NCI-H82 (cell line): Measurements from ENCODE around the gene STK16.
"Not testable (repeated sequence)": the region's sequence is repeated elsewhere in the genome, so short reads cannot be mapped to it uniquely, and the experiment has no call there.

Source experiments
- DNase-seq: peaks from one replicate; lab custom pipeline; 2025; lab: John Stamatoyannopoulos, UW

Gene STK16, protein sequence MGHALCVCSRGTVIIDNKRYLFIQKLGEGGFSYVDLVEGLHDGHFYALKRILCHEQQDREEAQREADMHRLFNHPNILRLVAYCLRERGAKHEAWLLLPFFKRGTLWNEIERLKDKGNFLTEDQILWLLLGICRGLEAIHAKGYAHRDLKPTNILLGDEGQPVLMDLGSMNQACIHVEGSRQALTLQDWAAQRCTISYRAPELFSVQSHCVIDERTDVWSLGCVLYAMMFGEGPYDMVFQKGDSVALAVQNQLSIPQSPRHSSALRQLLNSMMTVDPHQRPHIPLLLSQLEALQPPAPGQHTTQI

DNA sequence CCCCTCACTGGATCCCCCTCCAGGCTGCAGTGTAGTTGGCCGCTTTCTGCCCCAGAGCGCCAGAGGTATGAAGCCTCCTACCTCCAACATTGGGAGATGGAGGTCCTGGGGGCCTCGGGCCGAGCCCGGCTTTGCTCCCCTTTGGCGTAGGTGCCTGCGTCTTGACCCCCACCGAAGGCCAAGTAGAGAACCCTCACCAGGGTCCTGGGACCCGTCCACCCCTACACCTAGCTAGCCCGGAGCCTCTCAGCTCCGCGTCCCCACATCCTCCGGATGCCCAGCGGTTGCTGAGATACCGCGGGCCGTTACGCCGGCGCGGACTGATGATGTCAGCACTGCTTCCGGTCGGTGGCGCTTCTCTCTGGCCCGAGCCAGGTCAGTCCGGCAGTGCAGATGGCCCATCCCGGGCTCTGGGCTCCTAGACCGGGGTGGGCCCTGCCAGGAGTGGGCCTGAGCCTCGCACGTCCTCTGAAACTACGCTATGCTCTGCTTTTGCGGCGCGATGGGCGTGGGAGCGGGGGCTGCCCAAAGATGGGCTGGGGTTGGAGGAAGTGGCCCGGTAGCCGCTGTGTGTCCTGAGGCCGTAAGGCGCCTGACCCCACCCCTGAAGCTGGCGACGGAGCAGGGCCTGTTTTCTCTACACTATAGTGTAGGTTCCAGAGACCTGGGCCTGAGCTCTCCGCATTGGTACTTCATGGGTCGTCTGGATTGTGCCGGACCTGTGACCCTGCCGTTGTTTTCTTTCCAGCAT is at the start of gene STK16, which contains the start of gene GLB1L:
Gene STK16, plus strand, starts transcription at position 332 of the 751 bp plus-strand sequence. CDS start 521 bp downstream, outside the sequence.
Gene GLB1L, minus strand, starts transcription at position 297 of the 751 bp plus-strand sequence. CDS start 1,871 bp downstream, outside the sequence.
- peak; percentile 94 for DNase-seq

DNA sequence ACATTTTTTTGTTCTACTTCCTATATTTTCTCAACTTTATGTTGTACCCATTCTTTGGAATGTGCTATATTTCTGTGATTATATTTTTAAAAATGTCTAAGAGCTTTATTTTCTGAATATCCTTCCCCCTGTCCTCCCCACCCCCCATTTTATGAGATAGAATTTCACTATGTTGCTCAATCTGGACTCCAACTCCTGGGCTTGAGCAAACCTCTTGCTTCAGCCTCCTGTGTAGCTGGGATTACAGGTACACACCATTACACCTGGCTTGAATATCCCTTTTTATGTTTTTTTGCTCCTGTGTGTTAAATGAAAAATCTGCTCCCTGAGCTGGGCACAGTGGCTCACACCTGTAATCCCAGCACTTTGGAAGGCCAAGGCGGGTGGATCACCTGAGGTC is 47.9 kb upstream of the STK16 start:
- DNase-seq, result no peak

DNA sequence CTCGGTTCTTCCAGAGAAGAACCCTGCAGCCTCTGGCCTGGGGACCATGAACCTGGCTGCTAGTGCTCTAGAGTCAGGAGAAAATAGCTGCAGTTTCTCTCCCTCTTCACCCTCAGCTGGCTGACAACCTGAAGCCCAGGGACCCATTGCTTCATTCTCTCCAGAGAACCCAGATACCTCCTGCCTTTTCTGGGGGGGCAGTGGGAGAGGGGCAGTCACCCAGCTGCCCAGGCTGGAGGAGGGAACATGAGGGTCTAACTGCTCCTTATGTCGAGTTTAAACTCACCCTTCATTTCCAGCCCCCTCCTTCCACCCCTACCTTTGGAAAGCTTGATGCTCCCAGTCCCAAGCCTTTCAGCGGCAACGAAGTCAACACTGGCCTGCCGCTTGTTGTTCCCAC is 46.3 kb upstream of the STK16 start:
- DNase-seq, result no peak

DNA sequence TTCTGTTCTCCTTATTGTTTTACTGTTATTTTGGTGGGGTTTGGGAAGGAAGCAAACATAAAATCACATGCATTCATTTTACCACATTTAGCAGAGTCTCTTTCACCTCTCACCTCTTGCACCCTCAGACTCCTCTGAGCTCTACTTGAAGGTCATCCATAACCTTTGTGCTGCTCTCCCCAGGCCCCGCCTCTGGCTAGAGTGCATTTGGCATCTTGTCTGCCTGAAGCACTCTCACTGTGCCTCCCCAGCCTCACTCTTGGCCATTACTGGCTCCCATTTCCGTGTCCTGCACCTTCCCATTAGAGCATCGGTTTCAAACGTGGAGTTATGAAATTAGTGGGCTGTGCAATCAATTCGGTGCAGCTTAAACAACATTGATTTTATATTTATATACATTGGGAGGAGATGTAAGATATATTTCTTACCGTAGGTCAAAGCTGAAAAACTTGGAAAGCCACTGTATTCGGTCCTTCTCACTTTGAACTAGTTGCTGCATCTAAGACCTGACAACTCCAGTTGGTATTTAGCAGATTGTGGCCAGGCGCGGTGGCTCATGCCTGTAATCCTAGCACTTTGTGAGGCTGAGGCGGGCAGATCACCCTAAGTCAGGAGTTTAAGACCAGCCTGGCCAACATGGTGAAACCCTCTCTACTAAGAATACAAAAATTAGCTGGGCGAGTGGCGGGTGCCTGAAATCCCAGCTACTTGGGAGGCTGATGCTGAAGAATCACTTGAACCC is 45.6 kb upstream of the STK16 start:
- no peak for DNase-seq

DNA sequence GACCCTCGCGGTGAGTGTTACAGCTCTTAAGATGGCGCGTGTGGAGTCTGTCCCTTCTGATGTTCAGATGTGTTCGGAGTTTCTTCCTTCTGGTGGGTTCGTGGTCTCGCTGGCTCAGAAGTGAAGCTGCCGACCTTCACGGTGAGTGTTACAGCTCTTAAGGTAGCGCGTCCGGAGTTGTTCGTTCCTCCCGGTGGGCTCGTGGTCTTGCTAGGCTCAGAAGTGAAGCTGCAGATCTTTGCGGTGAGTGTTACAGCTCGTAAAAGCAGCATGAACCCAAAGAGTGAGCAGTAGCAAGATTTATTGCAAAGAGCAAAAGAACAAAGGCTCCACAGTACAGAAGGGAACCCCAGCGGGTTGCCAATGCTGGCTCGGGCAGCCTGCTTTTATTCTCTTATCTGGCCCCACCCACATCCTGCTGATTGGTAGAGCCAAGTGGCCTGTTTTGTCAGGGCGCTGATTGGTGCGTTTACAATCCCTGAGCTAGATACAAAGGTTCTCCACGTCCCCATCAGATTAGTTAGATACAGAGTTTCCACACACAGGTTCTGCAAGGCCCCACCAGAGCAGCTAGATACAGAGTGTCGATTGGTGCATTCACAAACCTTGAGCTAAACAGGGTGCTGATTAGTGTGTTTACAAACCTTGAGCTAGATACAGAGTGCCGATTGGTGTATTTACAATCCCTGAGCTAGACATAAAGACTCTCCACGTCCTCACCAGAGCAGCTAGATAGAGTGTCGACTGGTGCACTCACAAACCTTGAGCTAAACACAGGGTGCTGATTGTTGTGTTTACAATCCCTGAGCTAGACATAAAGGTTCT is 44.6 kb upstream of the STK16 start:
- not testable (repeated sequence) for DNase-seq

DNA sequence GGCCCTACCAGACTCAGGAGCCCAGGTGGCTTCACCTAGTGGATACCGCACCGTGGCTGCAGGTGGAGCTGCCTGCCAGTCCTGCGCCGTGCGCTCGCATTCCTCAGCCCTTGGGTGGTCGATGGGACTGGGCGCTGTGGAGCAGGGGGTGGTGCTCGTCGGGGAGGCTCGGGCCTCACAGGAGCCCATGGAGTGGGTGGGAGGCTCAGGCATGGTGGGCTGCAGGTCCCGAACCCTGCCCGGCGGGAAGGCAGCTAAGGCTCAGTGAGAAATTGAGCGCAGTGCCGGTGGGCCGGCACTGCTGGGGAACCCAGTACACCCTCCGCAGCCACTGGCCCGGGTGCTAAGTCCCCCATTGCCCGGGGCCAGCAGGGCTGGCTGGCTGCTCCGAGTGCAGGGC is 43.9 kb upstream of the STK16 start:
- not testable (repeated sequence) for DNase-seq

DNA sequence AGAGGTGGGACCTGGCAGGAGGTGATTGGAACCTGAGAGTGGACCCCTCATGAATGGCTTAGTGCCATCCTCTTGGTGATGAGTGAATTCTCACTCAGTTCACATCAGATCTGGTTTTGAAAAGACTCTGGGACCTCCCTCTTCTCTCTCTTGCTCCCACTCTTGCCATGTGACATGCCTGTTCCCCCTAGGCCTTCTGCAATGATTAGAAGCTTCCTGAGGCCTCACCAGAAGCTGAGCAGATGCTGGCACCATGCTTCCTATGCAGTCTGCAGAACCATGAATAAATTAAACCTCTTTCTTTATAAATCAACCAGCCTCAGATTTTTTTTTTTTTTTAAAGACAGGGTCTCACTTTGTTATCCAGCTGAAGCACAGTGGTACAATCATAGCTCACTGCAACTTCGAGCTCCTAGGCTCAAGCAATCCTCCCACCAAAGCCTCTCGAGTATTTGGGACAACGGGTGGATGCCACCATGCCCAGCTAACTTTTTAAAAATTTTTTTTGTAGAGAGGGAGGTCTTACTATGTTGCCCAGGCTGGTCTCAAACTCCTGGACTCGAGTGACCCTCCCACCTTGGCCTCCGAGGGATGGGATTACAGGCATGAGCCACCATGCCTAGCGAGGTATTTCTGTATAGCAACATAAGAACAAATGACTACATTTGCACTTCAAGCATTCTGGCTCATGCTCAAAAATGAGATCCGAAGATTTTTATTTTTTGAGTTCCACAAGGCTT is 40.7 kb upstream of the STK16 start:
- no peak for DNase-seq

DNA sequence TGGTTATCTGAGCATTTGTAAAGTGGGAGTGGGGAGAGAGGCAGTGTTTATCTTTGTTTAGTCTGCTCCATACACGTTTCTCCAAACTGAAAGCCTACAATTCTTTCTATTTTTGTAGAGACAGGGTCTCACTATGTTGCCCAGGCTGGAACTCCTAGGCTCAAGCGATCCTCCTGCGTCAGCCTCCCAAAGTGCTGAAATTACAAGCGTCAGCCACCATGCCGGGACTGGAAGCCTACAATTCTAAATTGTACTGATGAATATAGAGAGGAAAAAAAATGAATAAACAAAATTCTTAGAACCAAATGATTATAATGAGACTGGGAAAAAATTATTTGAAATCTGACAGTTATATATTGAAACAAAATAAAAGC is 40.1 kb upstream of the STK16 start:
- no peak for DNase-seq

DNA sequence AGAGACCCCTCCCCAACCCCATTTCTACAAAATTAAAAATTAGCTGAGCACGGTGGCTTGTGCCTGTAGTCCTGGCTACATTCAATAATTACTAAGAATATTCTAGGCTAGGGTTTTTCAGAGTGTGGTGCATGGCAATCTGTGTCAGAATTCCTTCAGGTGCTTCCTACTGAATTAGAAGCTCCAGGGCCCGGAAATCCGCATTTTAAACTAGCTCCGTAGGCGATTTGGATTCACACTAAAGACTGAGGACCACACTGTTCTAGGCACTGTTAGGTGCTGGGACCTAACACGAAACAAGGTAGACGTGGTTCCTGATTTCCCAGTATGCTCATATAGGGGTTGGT is 39.3 kb upstream of the STK16 start:
- no peak for DNase-seq

DNA sequence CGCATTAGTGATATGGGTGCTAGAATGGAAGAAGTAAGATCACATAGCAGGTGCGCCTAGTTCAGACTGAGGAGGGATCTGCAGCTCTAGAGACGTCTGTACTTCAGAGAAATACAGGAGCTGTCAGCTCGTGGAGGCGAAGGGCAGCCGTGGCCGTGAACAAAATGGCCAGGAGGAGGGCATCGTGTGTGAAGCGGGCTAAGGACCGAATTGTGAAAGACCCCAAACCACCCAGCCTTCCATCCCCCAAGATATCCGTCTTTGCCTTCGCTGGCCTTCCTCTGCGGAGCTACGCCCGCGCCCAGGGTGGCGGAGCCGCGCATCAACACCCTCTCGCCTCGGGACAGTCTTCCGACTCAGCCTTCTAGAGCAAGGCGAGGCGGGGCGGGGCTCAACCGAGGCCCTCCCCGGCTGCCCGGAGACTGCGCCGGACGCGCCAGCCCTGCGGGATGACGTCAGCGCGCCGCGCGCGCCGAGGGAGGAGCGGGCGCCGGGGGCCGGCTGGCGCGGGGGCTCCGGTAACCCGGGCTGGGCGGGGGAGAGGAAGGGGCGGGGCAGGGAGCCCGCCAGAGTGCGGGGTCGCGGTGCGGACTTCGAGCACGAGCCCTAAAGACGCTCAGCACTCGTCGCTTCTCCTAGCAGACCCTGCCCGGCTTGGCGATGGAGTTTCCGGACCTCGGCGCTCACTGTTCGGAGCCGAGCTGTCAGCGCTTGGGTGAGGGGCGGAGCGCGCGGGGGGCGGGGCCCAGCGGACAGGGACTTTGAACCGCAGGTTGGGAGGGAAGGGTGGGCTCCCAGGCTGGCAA is 38.7 kb upstream of the STK16 start, which contains the start of gene ZFAND2B:
Gene ZFAND2B, plus strand, starts transcription at position 455 of the 806 bp plus-strand sequence. Its CDS starts 206 bp downstream, at position 661.
- peak; percentile 97 for DNase-seq

DNA sequence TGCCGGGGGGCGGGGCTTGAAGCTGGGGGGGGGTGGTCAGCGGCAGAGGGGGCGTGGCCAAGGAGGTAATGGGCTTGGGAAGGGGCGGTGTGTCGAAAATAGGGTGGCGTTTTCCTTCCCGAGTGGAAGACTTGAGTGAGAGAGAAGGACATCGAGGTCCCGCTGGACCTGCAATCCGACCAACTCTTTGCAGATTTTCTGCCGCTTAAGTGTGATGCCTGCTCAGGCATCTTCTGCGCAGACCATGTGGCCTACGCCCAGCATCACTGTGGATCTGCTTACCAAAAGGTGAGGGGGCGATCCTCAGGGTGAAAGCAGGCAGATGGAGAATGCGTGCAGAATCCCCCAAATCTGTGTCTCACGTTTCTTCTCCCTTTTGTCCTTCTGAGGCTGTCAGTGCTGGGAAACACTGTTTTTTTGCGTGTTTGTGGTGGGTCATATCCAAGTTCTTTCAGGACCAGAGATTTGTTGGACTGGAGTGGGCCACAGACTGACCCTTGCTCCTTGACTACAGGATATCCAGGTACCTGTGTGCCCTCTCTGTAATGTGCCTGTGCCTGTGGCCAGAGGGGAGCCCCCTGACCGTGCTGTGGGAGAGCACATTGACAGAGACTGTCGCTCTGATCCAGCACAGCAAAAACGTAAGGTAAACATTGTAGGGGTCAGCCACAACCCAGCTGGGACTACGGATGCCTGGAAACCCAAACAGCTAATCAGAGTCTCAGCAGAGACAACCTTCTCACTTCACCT is 38.0 kb upstream of the STK16 start:
- DNase-seq, result no peak

DNA sequence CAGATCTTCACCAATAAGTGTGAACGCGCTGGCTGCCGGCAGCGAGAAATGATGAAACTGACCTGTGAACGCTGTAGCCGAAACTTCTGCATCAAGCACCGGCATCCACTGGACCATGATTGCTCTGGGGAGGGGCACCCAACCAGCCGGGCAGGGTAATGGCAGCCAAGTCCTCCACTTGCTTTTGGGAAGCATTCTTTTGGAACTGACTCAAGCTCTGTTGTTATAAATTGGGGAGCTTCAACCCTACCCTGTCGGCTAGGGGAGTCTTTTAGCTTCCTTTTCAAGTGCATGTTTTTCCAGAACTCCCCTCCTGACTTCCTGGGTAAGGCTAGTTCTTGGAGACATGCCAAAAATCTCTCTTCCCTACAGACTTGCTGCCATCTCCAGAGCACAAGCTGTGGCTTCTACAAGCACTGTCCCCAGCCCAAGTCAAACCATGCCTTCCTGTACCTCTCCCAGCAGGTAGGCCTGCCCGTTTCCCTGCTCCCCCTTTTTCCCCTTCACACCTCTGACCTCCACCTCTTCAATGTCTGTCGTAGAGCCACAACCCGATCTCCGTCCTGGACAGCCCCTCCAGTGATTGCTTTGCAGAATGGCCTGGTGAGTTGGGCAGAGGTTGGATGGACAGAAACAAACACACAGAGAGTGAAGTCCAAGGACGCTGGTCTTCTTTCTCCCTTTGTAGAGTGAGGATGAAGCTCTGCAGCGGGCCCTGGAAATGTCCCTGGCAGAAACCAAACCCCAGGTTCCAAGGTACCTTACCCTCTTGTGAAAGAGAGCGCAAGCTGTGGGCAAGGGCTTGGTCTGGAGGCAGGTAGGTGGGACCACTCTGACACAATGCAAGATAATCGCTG is 37.2 kb upstream of the STK16 start:
- peak; percentile 36 for DNase-seq

DNA sequence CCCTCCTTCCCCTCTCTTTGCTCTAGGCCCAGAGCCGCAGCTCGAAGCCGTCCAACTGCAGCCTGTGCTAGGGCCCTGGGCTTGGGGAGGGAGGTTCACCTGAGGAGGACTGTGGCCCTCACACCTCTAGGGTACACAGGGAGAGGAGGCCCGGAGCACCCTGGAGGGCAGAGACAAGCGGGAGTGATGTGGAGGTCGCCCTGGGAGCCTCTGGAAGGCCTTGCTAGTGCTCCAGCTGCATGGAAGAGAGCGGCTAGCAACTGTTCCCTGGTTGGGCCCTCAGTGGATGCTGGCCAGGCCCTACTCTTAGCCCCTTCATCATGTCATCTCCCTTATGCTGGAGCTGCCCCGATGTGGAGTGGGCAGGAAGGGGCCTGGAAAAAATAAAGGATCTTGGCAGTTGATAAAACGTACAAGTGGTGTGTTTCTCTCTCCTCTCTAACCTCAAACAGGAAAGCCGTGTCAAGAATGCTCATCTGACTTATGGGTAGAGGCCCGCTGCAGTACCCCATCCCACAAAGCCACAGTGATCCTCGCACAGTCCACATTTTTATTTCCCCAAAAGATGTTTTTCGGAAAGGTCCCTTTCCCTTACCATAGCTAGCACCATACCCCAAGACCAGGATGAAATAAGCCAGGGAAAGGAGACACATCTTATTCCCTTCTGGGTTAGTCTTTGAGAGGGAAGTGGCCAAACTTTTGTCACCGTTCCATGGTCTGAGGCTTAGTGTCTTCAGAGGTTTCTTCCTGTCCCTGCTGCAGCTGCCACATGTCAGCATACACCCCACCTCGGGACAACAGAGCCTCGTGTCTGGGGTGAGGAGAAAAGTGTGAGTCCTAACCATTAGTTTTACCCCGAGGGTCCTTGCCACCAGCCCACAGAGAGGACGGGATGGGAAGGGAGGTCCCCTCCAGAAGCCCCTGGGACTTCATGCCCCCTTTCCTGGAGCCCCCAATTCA is 35.8 kb upstream of the STK16 start:
- DNase-seq, result no peak

DNA sequence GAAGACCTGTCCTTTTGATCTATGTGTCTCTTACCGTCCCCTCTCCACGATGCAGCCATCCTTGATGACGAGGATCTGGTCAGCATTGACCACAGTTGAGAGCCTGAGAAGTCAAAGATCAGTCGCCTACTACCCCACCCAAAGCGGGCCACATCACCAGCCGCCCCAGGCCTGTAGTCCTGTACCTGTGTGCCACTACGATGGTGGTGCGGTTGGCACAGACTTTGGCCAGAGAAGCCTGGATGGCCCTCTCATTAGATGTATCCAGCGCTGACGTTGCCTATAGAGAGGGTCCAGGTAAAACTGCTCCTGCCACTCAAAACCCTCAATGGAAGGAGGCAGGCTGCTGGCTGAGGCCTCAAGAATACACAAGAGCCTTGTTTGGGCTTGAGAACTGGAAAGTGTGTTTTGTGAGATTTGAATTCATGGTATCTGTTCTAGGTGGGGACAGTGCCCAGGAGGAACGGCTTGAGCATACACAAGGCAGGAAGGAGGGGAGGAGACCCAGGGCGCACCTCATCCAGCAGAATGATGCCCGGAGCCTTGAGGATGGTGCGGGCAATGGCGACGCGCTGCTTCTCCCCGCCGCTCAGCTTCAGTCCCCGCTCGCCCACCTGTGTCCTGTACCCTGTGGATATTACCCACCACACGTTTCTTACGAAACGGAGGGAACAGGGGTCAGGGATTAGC is 34.9 kb upstream of the STK16 start:
- DNase-seq, result no peak

DNA sequence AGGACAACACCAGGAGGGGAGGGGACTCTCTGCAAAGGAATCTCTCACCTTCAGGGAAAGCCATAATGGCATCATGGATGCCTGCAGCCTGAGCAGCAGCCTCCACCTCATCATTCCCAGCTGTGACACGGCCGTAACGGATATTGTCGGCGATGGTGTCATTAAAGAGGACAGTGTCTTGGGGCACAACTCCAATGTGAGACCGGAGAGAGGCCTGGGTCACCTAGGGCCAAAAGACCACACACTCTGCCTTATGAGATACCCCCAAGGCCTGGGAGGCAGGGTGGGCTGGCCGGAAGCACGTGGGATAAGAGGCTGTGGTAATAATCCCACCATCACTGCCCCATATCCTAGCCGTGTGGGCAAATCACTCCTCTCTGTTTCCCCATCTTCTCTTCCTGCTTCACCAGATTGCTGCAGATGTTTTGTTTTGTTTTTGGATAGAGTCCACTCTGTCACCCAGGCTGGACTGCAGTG is 34.4 kb upstream of the STK16 start:
- DNase-seq, result no peak

DNA sequence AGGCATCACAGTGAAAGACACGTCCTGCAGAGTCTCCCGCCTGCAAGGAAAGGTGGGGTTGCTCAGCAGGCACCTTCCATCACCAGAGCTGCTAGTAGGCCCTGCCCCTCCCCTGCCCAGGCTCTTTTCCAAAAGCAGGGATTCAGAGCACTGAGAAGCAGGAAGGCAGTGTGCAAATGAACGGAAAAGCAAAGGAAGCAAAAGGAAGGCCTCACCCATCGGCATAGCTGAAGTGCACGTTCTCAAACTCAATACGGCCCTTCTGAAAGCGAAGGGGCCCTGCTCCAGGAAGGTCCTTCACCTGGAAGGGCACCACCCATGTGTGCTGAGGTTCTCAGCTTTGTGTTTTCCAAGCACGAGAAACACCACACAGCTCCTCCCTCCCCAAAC is 32.3 kb upstream of the STK16 start:
- no peak for DNase-seq
